Right atrium auricular region (tissue), 2 donors: ENCODE data around the gene RAPGEF2. TPM values are rescaled to one million over a fixed set of nuclear protein-coding genes. Genes with fewer than 3 reads are reported as not detected.
"Not testable (repeated sequence)": the region's sequence is repeated elsewhere in the genome, so short reads cannot be mapped to it uniquely, and the experiment has no call there.

Experiments
- DNase-seq: peaks from one replicate; pipeline ENCODE4 v3.0.0-alpha.2; 2019; ENCODE audit warnings: low spot score
- H3K27ac ChIP-seq, 2 donors: fragments of 200-600 bp; sonication (generic); 1 replicate in 1 of 2; 2 replicates in 1 of 2; pipeline ENCODE4 v1.5.1; 2016 to 2019
- H3K27me3 ChIP-seq, 2 donors: fragments of 200-600 bp; sonication (generic); one replicate each; pipeline versions ENCODE4 v1.5.1 to v1.6.0; 2017 to 2019
- H3K36me3 ChIP-seq: fragments of 200-600 bp; sonication (generic); one replicate; pipeline ENCODE4 v1.5.1; 2016
- H3K4me1 ChIP-seq, 2 donors: fragments of 200-600 bp; sonication (generic); one replicate each; pipeline versions ENCODE4 v1.5.1 to v1.6.0; 2017 to 2019
- H3K4me3 ChIP-seq, 2 donors: fragments of 200-600 bp; sonication (generic); 1 replicate in 1 of 2; 2 replicates in 1 of 2; pipeline ENCODE4 v1.5.1; 2017 to 2019; ENCODE audit warnings: mild to moderate bottlenecking in 1 of 2, moderate library complexity in 1 of 2
- H3K9me3 ChIP-seq, 2 donors: fragments of 200-600 bp; sonication (generic); one replicate each; pipeline ENCODE4 v1.5.1; 2019
- total RNA-seq, 2 donors: library from RNA; depleted of rRNA; stranded (reverse); fragments of >200 nt; gene quantifications; one replicate each; pipeline ENCODE4 v1.1.0, GENCODE V29; 2016
- TF ChIP-seq, protein P1 (sequence below), 2 donors: fragments of 200-600 bp; sonication (generic); IDR thresholded peaks; one replicate each; pipeline ENCODE4 v1.5.1; 2019; ENCODE audit warnings: antibody characterized with exemption in 2 of 2

Gene RAPGEF2
- total RNA-seq, 2 donors from 2014 or later, result 49.8 to 51.5 TPM

DNA sequence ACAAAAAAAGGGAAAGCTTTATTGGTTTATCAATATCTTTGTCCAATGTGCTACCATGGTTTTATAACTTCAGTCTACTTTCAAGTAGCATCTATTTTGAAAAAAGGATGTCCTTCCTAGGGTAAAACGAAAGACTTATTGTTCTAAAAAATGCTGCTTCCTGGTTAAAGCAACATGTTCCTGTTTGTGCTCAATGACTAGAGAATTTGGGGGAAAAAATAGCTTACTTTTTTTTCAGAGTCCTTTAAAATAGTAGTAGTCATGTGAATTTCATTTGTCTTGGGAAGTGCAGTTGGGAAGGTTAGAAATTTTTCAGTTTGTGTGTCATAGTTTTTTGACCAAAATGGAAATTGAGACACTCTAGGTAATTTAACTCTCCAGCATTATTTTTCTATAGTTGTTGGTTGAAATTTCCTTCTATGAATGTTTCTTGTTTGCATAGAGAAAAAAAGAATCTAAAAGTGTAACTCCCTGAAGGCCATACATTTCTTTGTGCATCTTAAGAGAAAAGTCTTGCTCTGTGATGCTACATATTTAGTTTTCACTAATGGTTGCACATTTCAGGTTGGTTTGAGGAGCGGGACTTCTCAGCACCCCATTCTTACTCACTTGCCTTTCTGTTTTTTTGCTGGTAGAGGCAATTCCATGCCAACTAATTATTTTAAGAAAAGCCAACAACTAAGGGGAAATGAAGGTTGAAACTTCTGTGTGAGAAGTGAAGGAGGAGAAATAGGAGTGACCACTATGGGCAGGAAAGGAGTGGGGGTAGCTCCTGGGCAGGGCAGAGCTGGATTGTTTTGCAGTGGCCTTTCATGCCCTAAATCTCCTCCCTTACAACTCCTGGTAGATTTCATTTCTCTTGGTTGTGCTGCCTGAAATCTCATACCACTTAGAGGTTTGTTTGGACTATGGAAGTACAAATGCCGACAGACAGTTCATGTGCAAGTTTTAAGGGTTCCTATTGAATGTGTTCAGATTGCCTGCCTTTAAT is 76.4 kb downstream of the RAPGEF2 start:
- Histone ChIP-seq H3K27me3 (no peaks in the 10 kb centered on the region), H3K9me3 (no peaks in the 10 kb centered on the region), H3K4me1 (peaks cover 0 to 63% of the 10 kb centered on the region in 2 donors), H3K27ac (peak overlapping the region; percentile 46 to 62), H3K36me3 (no peaks in the 10 kb centered on the region), H3K4me3 (peak overlapping the region in 1 of 2 donors; percentile 21)
- DNase-seq, result no peak
- TF ChIP-seq, protein P1, sequence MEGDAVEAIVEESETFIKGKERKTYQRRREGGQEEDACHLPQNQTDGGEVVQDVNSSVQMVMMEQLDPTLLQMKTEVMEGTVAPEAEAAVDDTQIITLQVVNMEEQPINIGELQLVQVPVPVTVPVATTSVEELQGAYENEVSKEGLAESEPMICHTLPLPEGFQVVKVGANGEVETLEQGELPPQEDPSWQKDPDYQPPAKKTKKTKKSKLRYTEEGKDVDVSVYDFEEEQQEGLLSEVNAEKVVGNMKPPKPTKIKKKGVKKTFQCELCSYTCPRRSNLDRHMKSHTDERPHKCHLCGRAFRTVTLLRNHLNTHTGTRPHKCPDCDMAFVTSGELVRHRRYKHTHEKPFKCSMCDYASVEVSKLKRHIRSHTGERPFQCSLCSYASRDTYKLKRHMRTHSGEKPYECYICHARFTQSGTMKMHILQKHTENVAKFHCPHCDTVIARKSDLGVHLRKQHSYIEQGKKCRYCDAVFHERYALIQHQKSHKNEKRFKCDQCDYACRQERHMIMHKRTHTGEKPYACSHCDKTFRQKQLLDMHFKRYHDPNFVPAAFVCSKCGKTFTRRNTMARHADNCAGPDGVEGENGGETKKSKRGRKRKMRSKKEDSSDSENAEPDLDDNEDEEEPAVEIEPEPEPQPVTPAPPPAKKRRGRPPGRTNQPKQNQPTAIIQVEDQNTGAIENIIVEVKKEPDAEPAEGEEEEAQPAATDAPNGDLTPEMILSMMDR (IDR thresholded peaks at IDR 0.05), result no peak

DNA sequence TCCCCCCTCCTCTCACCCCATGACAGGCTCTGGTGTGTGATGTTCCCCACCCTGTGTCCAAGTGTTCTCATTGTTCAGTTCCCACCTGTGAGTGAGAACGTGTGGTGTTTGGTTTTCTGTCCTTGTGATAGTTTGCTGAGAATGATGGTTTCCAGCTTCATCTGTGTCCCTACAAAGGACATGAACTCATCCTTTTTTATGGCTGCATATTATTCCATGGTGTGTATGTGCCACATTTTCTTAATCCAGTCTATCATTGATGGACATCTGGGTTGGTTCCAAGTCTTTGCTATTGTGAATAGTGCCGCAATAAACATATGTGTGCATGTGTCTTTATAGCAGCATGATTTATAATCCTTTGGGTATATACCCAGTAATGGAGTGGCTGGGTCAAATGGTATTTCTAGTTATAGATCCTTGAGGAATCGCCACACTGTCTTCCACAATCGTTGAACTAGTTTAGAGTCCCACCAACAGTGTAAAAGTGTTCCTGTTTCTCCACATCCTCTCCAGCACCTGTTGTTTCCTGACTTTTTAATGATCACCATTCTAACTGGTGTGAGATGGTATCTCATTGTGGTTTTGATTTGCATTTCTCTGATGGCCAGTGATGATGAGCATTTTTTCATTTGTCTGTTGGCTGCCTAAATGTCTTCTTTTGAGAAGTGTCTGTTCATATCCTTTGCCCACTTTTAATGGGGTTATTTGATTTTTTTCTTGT is 81.2 kb downstream of the RAPGEF2 start:
- not testable (repeated sequence) for H3K4me3 ChIP-seq, H3K27me3 ChIP-seq, DNase-seq, H3K27ac ChIP-seq, H3K9me3 ChIP-seq, H3K36me3 ChIP-seq
- H3K4me1 ChIP-seq, result peaks cover 0 to 42% of the 10 kb centered on the region in 2 donors

DNA sequence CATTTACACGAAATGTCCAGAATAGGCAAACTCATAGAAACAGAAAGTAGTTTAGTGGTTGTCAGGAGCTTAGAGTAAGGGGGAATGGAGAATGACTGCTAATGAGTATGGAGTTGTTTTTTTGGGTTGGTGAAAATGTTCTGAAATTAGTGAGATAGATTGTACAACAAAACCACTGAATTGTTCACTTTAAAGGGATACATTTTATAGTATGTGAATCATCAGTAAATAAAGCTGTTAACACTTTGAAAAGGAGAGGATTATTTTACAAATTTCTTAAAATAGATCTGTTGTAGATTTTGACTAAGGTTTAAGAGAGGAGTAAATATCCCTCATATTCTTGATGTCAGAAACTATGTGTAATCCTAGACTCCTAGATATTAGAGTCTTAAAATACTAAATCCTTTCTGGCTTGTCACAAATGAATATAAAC is 82.7 kb downstream of the RAPGEF2 start:
- Histone ChIP-seq H3K27ac (no peak overlapping the region), H3K4me3 (no peak overlapping the region), H3K4me1 (peaks cover 0 to 27% of the 10 kb centered on the region in 2 donors), H3K27me3 (no peaks in the 10 kb centered on the region), H3K9me3 (no peaks in the 10 kb centered on the region), H3K36me3 (no peaks in the 10 kb centered on the region)
- no peak for DNase-seq
- TF ChIP-seq, protein P1 (IDR thresholded peaks at IDR 0.05), result no peak

DNA sequence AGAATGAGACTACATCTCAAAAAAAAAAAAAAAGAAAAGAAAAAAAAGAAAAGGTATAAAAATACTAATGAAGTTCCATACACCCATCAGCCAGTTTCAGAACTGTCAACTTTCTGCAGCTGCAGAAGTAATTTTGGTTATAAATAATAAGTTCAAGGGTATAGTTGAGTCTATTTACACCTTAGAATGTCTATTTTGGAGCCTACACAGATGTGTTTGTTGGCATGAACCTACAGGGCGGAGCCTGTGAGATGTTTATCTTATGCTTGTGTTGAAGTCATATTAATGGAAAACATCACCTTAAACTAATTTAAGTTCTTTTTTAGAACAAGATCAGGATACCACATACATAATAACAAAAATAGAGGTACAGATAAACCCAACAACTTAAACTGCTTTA is 85.8 kb downstream of the RAPGEF2 start:
- H3K4me1 ChIP-seq, result peaks cover 0 to 16% of the 10 kb centered on the region in 2 donors
- H3K27me3 ChIP-seq, result no peaks in the 10 kb centered on the region
- H3K9me3 ChIP-seq, result no peaks in the 10 kb centered on the region
- H3K4me3 ChIP-seq, result no peak overlapping the region
- no peaks in the 10 kb centered on the region for H3K36me3 ChIP-seq
- H3K27ac ChIP-seq, result no peak overlapping the region
- DNase-seq, result no peak
- TF ChIP-seq, protein P1 (IDR thresholded peaks at IDR 0.05), result no peak

DNA sequence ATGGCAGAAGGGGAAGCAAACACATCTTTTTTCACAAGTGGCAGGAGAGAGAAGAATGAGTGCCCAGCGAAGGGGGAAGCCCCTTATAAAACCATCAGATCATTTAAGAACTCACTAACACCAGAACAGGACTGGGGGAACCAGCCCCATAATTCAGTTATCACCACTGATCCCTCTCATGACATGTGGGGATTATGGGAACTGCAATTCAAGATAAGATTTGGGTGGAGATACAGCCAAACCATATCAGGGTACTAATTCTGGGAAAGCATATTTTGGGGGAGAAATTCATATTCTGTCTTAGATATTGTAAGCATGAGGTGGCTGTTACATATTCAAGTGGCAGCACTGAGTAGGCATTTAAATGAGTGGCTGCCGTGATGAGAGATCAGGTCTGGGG is 87.8 kb downstream of the RAPGEF2 start:
- no peaks in the 10 kb centered on the region for H3K27me3 ChIP-seq
- no peak for DNase-seq
- peaks cover 0 to 16% of the 10 kb centered on the region in 2 donors for H3K4me1 ChIP-seq
- H3K36me3 ChIP-seq, result no peaks in the 10 kb centered on the region
- no peak overlapping the region for H3K4me3 ChIP-seq
- no peaks in the 10 kb centered on the region for H3K9me3 ChIP-seq
- no peak overlapping the region for H3K27ac ChIP-seq
- TF ChIP-seq, protein P1 (IDR thresholded peaks at IDR 0.05), result no peak

DNA sequence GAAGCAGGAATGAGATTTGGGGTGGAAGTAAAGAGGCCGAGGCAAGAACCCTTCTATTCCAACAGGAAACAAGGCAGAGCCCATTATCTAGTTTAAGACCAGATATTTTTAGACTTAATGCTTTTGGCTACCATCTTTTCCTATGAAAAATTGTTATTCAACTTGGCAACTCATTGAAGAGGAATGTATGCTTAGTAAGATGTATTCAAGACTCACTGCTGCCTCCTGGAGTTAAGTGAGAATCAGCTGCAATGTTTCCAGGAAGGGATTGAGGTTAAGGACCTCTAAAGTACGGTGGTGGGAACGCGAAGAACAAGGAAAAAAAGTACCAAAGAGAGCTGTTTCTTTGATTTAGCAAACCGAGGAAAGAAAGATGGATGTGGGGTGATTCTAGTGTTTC is 89.1 kb downstream of the RAPGEF2 start:
- Histone ChIP-seq H3K4me1 (peaks cover 0 to 8% of the 10 kb centered on the region in 2 donors), H3K36me3 (no peaks in the 10 kb centered on the region), H3K9me3 (no peaks in the 10 kb centered on the region), H3K27me3 (no peaks in the 10 kb centered on the region), H3K4me3 (no peak overlapping the region), H3K27ac (no peak overlapping the region)
- TF ChIP-seq, protein P1 (IDR thresholded peaks at IDR 0.05), result peak in 1 of 2 donors; percentile 22
- no peak for DNase-seq
